ENCODE measurements around the gene HHAT. TPM values are rescaled to one million over a fixed set of nuclear protein-coding genes. Genes with fewer than 3 reads are reported as not detected.

HHAT gene
- 1.9 TPM in 2 replicates for total RNA-seq (2014; rRNA removed; shearing (Covaris generic))
- polyA plus RNA-seq (2016; fragmentation: Nextera tagmentation; extraction: Ambion mirVana) = 1.6 and 1.8 TPM in 2 replicates

GRCh38 chr1:210328746-210329503 lies at the start of gene HHAT:
TSS of gene HHAT (plus strand) at chr1:210328902. CDS start at chr1:210348976, 20,074 bp downstream.
- H3K9me2 ChIP-seq (ENCODE audit: insufficient read depth) = no peaks in the 10 kb centered on the region
- H3K79me2 ChIP-seq (ENCODE audit: insufficient read depth) = no peaks in the 10 kb centered on the region
- no peaks in the 10 kb centered on the region for H3K4me1 ChIP-seq (ENCODE audit: insufficient read depth)
- DNase-seq = peak; percentile 86
- H2AFZ ChIP-seq = peak within 1 kb of the TSS; percentile 94
- no peak for TF ChIP-seq EZH2 (IDR thresholded peaks at IDR 0.05; ENCODE audit: insufficient read depth, poor library complexity, severe bottlenecking)
- TF ChIP-seq EZH2phosphoT487 (IDR thresholded peaks at IDR 0.05; ENCODE audit: insufficient read depth, low read depth) = no peak
- H3K4me2 ChIP-seq (ENCODE audit: unreplicated experiment) = peak within 1 kb of the TSS; percentile 84
- H3K9me3 ChIP-seq (ENCODE audit: low read depth) = no peaks in the 10 kb centered on the region
- WGBS, 2 experiments (ENCODE audit: low coverage in 1 of 2, low lambda C conversion rate in 2 of 2, missing lambda C conversion rate in 2 of 2) = 1 to 2% methylated on average over 79 to 85 of the region's 89 CpGs
- H3K36me3 ChIP-seq (ENCODE audit: low read depth) = no peaks in the 10 kb centered on the region
- peak within 1 kb of the TSS; percentile 87 for H3K4me3 ChIP-seq
- peak within 1 kb of the TSS; percentile 29; the same call in 1 of the 2 replicates for H3K27ac ChIP-seq
- no peaks in the 10 kb centered on the region for H3K27me3 ChIP-seq (replicated peaks; ENCODE audit: insufficient read depth)
- H4K20me1 ChIP-seq (ENCODE audit: insufficient read depth) = no peaks in the 10 kb centered on the region
- no peaks in the 10 kb centered on the region; the same call in 1 of the 2 replicates for H3F3A ChIP-seq (ENCODE audit: insufficient read depth)
- peak within 1 kb of the TSS; percentile 71 for H3K9ac ChIP-seq
- in situ Hi-C loops (cut with MboI) = no loop called here

- no peaks in the 10 kb centered on the region for H4K20me1 ChIP-seq (ENCODE audit: insufficient read depth)
- no peak overlapping the region for H3K4me3 ChIP-seq
- H3K27me3 ChIP-seq (replicated peaks; ENCODE audit: insufficient read depth) = peaks cover 13% of the 10 kb centered on the region
- no peaks in the 10 kb centered on the region for H3K9me2 ChIP-seq (ENCODE audit: insufficient read depth)
- no peaks in the 10 kb centered on the region for H3K4me1 ChIP-seq (ENCODE audit: insufficient read depth)
- no peak overlapping the region for H2AFZ ChIP-seq
- in situ Hi-C loops (cut with MboI) = loop anchor here (25.0 kb wide), 1 partner anchor 418 kb away; no protein-coding TSS in a partner anchor
- DNase-seq = no peak
- H3F3A ChIP-seq (ENCODE audit: insufficient read depth) = no peaks in the 10 kb centered on the region
- no peaks in the 10 kb centered on the region for H3K9me3 ChIP-seq (ENCODE audit: low read depth)
- 41 to 45% methylated on average over 5 of the region's 5 CpGs for WGBS, 2 experiments (ENCODE audit: low coverage in 1 of 2, low lambda C conversion rate in 2 of 2, missing lambda C conversion rate in 2 of 2)
- no peaks in the 10 kb centered on the region for H3K36me3 ChIP-seq (ENCODE audit: low read depth)
- no peak overlapping the region for H3K27ac ChIP-seq
- no peaks in the 10 kb centered on the region for H3K79me2 ChIP-seq (ENCODE audit: insufficient read depth)
- H3K4me2 ChIP-seq (ENCODE audit: unreplicated experiment) = no peak overlapping the region
- H3K9ac ChIP-seq = no peak overlapping the region
- TF ChIP-seq EZH2 (IDR thresholded peaks at IDR 0.05; ENCODE audit: insufficient read depth, poor library complexity, severe bottlenecking) (no peak), EZH2phosphoT487 (IDR thresholded peaks at IDR 0.05; ENCODE audit: insufficient read depth, low read depth) (no peak)
Observed at GRCh38 chr1:210280221-210280620, 48.5 kb upstream of the HHAT start.

- Histone ChIP-seq H3K27me3 (replicated peaks; ENCODE audit: insufficient read depth) (peaks cover 29% of the 10 kb centered on the region), H3K9me3 (ENCODE audit: low read depth) (no peaks in the 10 kb centered on the region), H3K9me2 (ENCODE audit: insufficient read depth) (no peaks in the 10 kb centered on the region), H2AFZ (no peak overlapping the region), H3K4me1 (ENCODE audit: insufficient read depth) (peaks cover 13% of the 10 kb centered on the region), H3K36me3 (ENCODE audit: low read depth) (no peaks in the 10 kb centered on the region), H3K4me3 (no peak overlapping the region), H3K4me2 (ENCODE audit: unreplicated experiment) (no peak overlapping the region), H3F3A (ENCODE audit: insufficient read depth) (peaks cover 3% of the 10 kb centered on the region; the same call in 1 of the 2 replicates), H3K79me2 (ENCODE audit: insufficient read depth) (no peaks in the 10 kb centered on the region), H3K9ac (no peak overlapping the region), H4K20me1 (ENCODE audit: insufficient read depth) (no peaks in the 10 kb centered on the region), H3K27ac (no peak overlapping the region)
- TF ChIP-seq EZH2phosphoT487 (IDR thresholded peaks at IDR 0.05; ENCODE audit: insufficient read depth, low read depth) (no peak), EZH2 (IDR thresholded peaks at IDR 0.05; ENCODE audit: insufficient read depth, poor library complexity, severe bottlenecking) (no peak)
- DNase-seq = no peak
- in situ Hi-C loops (cut with MboI) = loop anchor here (25.0 kb wide), 1 partner anchor 426 kb away; no protein-coding TSS in a partner anchor
- 67 to 71% methylated on average over 4 of the region's 4 CpGs for WGBS, 2 experiments (ENCODE audit: low coverage in 1 of 2, low lambda C conversion rate in 2 of 2, missing lambda C conversion rate in 2 of 2)
Observed at GRCh38 chr1:210288116-210288515, 40.6 kb upstream of the HHAT start.

GRCh38 chr1:210289248-210289647 lies 39.5 kb upstream of the HHAT start:
- no peak overlapping the region for H2AFZ ChIP-seq
- H3K79me2 ChIP-seq (ENCODE audit: insufficient read depth) = no peaks in the 10 kb centered on the region
- H3K27me3 ChIP-seq (replicated peaks; ENCODE audit: insufficient read depth) = peaks cover 22% of the 10 kb centered on the region; the same call in 1 of the 2 replicates
- WGBS, 2 experiments (ENCODE audit: low coverage in 1 of 2, low lambda C conversion rate in 2 of 2, missing lambda C conversion rate in 2 of 2) = 66 to 67% methylated on average over 4 of the region's 4 CpGs
- H3K9me2 ChIP-seq (ENCODE audit: insufficient read depth) = no peaks in the 10 kb centered on the region
- H3K27ac ChIP-seq = no peak overlapping the region
- no peaks in the 10 kb centered on the region for H4K20me1 ChIP-seq (ENCODE audit: insufficient read depth)
- H3K36me3 ChIP-seq (ENCODE audit: low read depth) = no peaks in the 10 kb centered on the region
- peaks cover 20% of the 10 kb centered on the region for H3K4me1 ChIP-seq (ENCODE audit: insufficient read depth)
- no peaks in the 10 kb centered on the region for H3K9me3 ChIP-seq (ENCODE audit: low read depth)
- in situ Hi-C loops (cut with MboI) = loop anchor here (25.0 kb wide), 1 partner anchor 427 kb away; no protein-coding TSS in a partner anchor
- H3K4me3 ChIP-seq = no peak overlapping the region
- H3K9ac ChIP-seq = no peak overlapping the region
- TF ChIP-seq EZH2phosphoT487 (IDR thresholded peaks at IDR 0.05; ENCODE audit: insufficient read depth, low read depth) (no peak), EZH2 (IDR thresholded peaks at IDR 0.05; ENCODE audit: insufficient read depth, poor library complexity, severe bottlenecking) (no peak)
- H3F3A ChIP-seq (ENCODE audit: insufficient read depth) = peaks cover 11% of the 10 kb centered on the region; the same call in 1 of the 2 replicates
- H3K4me2 ChIP-seq (ENCODE audit: unreplicated experiment) = no peak overlapping the region
- DNase-seq = no peak

Measured in GM23248 (cell line).